Forelimb muscle (tissue), 1 donor: ENCODE results near the gene NGEF. TPM values are rescaled to one million over a fixed set of nuclear protein-coding genes. Genes with fewer than 3 reads are reported as not detected.

Experiments
- DNase-seq: peaks from one replicate; pipeline ENCODE4 v3.0.0-alpha.2; 2013; ENCODE audit warnings: low read depth
- polyA plus RNA-seq: library from polyadenylated mRNA; unstranded; fragments of 120-200 nt; gene quantifications from one replicate; pipeline ENCODE4 v1.2.1, GENCODE V29; 2013; ENCODE audit not compliant: insufficient read length

NGEF gene
- polyA plus RNA-seq, 1 donor: 1.2 TPM

GRCh38 chr2:232833830-232834229 is 179.2 kb downstream of the NGEF start:
- DNase-seq: no peak

GRCh38 chr2:232831496-232831895 is 181.6 kb downstream of the NGEF start:
- no peak for DNase-seq

- DNase-seq: no peak
These were observed 183.1 kb downstream of the NGEF start for GRCh38 chr2:232829988-232830387.

Other genes starting within 250 kb of the NGEF start
- 0.33 TPM for gene KCNJ13, start 236.7 kb downstream of the NGEF start, polyA plus RNA-seq
- 1.4 TPM for gene SNORC, start 143.0 kb downstream of the NGEF start, polyA plus RNA-seq
- gene NEU2, start 19.4 kb upstream of the NGEF start, polyA plus RNA-seq: not detected
- gene INPP5D, start 47.1 kb upstream of the NGEF start, polyA plus RNA-seq: 8.3 TPM
- gene ATG16L1, start 238.4 kb upstream of the NGEF start, polyA plus RNA-seq: 17.4 TPM